ENCODE measurements around the gene RAPGEF2. TPM values are rescaled to one million over a fixed set of nuclear protein-coding genes. Genes with fewer than 3 reads are reported as not detected.
A peak's percentile ranks its signal among the peaks of the same experiment; 100 is the strongest.

Gene RAPGEF2
- total and polyA plus RNA-seq, 7 donors = 4.6 to 35.2 (median 20.4) TPM

- WGBS, 3 donors = 87 to 97% (median 95%) methylated on average over 2 of the region's 2 CpGs
- no peak for TF ChIP-seq CTCF (IDR thresholded peaks at IDR 0.05)
These were observed 277.0 kb downstream of the RAPGEF2 start for GRCh38 chr4:159379836-159380235.

GRCh38 chr4:159382856-159383561, 280.1 kb downstream of the RAPGEF2 start:
- ATAC-seq = no peak
- H3K27me3 ChIP-seq (ENCODE audit: insufficient read depth in 3 of 3, low read length in 2 of 3) = no peaks in the 10 kb centered on the region
- 69 to 81% (median 80%) methylated on average over 8 of the region's 8 CpGs for WGBS, 3 donors

More at GRCh38 chr4:159379836-159380235, 277.0 kb downstream of the RAPGEF2 start:
- intact Hi-C loops (cut with DNase I) = no loop called here
- H3K4me1 ChIP-seq = no peaks in the 10 kb centered on the region
- ATAC-seq (no peak), DNase-seq (no peak)
- H3K9me3 ChIP-seq = no peaks in the 10 kb centered on the region
- H3K4me3 ChIP-seq = no peak overlapping the region
- no peaks in the 10 kb centered on the region for H3K27me3 ChIP-seq (ENCODE audit: insufficient read depth in 3 of 3, low read length in 2 of 3)
- no peaks in the 10 kb centered on the region for H3K36me3 ChIP-seq (ENCODE audit: insufficient read depth in 1 of 2, low read depth in 1 of 2)
- no peak overlapping the region for H3K27ac ChIP-seq

GRCh38 chr4:159383562-159383931, 280.7 kb downstream of the RAPGEF2 start:
- 74 to 82% (median 80%) methylated on average over 3 of the region's 3 CpGs for WGBS, 3 donors
- TF ChIP-seq CTCF (IDR thresholded peaks at IDR 0.05) = no peak
- H3K9me3 ChIP-seq = no peaks in the 10 kb centered on the region
- H3K4me3 ChIP-seq = no peak overlapping the region
- H3K4me1 ChIP-seq = no peaks in the 10 kb centered on the region
- H3K27ac ChIP-seq = no peak overlapping the region
- no peaks in the 10 kb centered on the region for H3K36me3 ChIP-seq (ENCODE audit: insufficient read depth in 1 of 2, low read depth in 1 of 2)
- no peak for ATAC-seq
- intact Hi-C loops (cut with DNase I) = no loop called here
- no peaks in the 10 kb centered on the region for H3K27me3 ChIP-seq (ENCODE audit: insufficient read depth in 3 of 3, low read length in 2 of 3)
- DNase-seq = no peak

More at GRCh38 chr4:159382856-159383561, 280.1 kb downstream of the RAPGEF2 start:
- Histone ChIP-seq H3K4me1 (no peaks in the 10 kb centered on the region), H3K36me3 (ENCODE audit: insufficient read depth in 1 of 2, low read depth in 1 of 2) (no peaks in the 10 kb centered on the region), H3K4me3 (peak overlapping the region; percentile 35), H3K9me3 (no peaks in the 10 kb centered on the region), H3K27ac (no peak overlapping the region)
- no peak for TF ChIP-seq CTCF (IDR thresholded peaks at IDR 0.05)
- no peak for DNase-seq
- intact Hi-C loops (cut with DNase I) = no loop called here

- no peak for DNase-seq
- ATAC-seq = no peak
- Histone ChIP-seq H3K9me3 (no peaks in the 10 kb centered on the region), H3K36me3 (ENCODE audit: insufficient read depth in 1 of 2, low read depth in 1 of 2) (no peaks in the 10 kb centered on the region), H3K27ac (no peak overlapping the region), H3K27me3 (ENCODE audit: insufficient read depth in 3 of 3, low read length in 2 of 3) (no peaks in the 10 kb centered on the region), H3K4me3 (no peak overlapping the region), H3K4me1 (no peaks in the 10 kb centered on the region)
- intact Hi-C loops (cut with DNase I) = no loop called here
- no peak for TF ChIP-seq CTCF (IDR thresholded peaks at IDR 0.05)
These were observed 281.1 kb downstream of the RAPGEF2 start for GRCh38 chr4:159384017-159384416.

GRCh38 chr4:159384632-159385031, 281.8 kb downstream of the RAPGEF2 start:
- Histone ChIP-seq H3K27me3 (ENCODE audit: insufficient read depth in 3 of 3, low read length in 2 of 3) (no peaks in the 10 kb centered on the region), H3K36me3 (ENCODE audit: insufficient read depth in 1 of 2, low read depth in 1 of 2) (no peaks in the 10 kb centered on the region), H3K9me3 (no peaks in the 10 kb centered on the region), H3K27ac (no peak overlapping the region), H3K4me1 (no peaks in the 10 kb centered on the region), H3K4me3 (no peak overlapping the region)
- intact Hi-C loops (cut with DNase I) = no loop called here
- DNase-seq (no peak), ATAC-seq (no peak)
- TF ChIP-seq CTCF (IDR thresholded peaks at IDR 0.05) = no peak
